GM18511 (cell line): ENCODE data around the gene SUCLG2.

ENCODE experiments used
- ATAC-seq: cut with Tn5 transposase; IDR thresholded peaks from one replicate; pipeline ENCODE4 v1.9.1; 2021; ENCODE audit warnings: mild to moderate bottlenecking, moderate library complexity; ENCODE audit not compliant: unreplicated experiment

SUCLG2 gene

GRCh38 chr3:67521053-67521646, 133.3 kb downstream of the SUCLG2 start:
- peak; percentile 83 for ATAC-seq

- ATAC-seq = no peak
Observed at GRCh38 chr3:67518236-67518635, 136.2 kb downstream of the SUCLG2 start.

- no peak for ATAC-seq
Observed at GRCh38 chr3:67517781-67518180, 136.6 kb downstream of the SUCLG2 start.

- no peak for ATAC-seq
Observed at GRCh38 chr3:67516496-67516895, 137.9 kb downstream of the SUCLG2 start.

- ATAC-seq = no peak
Observed at GRCh38 chr3:67515778-67516177, 138.6 kb downstream of the SUCLG2 start.

GRCh38 chr3:67509471-67510075, 144.8 kb downstream of the SUCLG2 start:
- ATAC-seq = no peak

- no peak for ATAC-seq
Observed at GRCh38 chr3:67507584-67507983, 146.8 kb downstream of the SUCLG2 start.

- no peak for ATAC-seq
Observed at GRCh38 chr3:67500709-67501108, 153.7 kb downstream of the SUCLG2 start.

GRCh38 chr3:67497746-67498145, 156.7 kb downstream of the SUCLG2 start:
- no peak for ATAC-seq

- no peak for ATAC-seq
Observed at GRCh38 chr3:67495751-67496150, 158.7 kb downstream of the SUCLG2 start.

- no peak for ATAC-seq
Observed at GRCh38 chr3:67493808-67494207, 160.6 kb downstream of the SUCLG2 start.

GRCh38 chr3:67490658-67491057, 163.8 kb downstream of the SUCLG2 start:
- ATAC-seq = no peak

- no peak for ATAC-seq
Observed at GRCh38 chr3:67489816-67490215, 164.6 kb downstream of the SUCLG2 start.

GRCh38 chr3:67487564-67488114, 166.8 kb downstream of the SUCLG2 start:
- ATAC-seq = no peak

GRCh38 chr3:67486883-67487282, 167.5 kb downstream of the SUCLG2 start:
- no peak for ATAC-seq

GRCh38 chr3:67484085-67484484, 170.3 kb downstream of the SUCLG2 start:
- no peak for ATAC-seq

- no peak for ATAC-seq
Observed at GRCh38 chr3:67481126-67481525, 173.3 kb downstream of the SUCLG2 start.

GRCh38 chr3:67478423-67478822, 176.0 kb downstream of the SUCLG2 start:
- ATAC-seq = no peak

GRCh38 chr3:67474311-67474710, 180.1 kb downstream of the SUCLG2 start:
- no peak for ATAC-seq

GRCh38 chr3:67472674-67473201, 181.7 kb downstream of the SUCLG2 start:
- ATAC-seq = no peak

- ATAC-seq = no peak
Observed at GRCh38 chr3:67470207-67470606, 184.2 kb downstream of the SUCLG2 start.

- ATAC-seq = no peak
Observed at GRCh38 chr3:67468511-67468910, 185.9 kb downstream of the SUCLG2 start.
